GM11168 (cell line): Measurements from ENCODE around the gene DOCK4.

Experiments
- in situ Hi-C: fragments of 300-500 bp; cut with MboI; formaldehyde crosslinking; loops from one replicate; pipeline ENCODE4 v1.12.0; 2022; ENCODE audit warnings: low sequenced_read_pairs; ENCODE audit not compliant: unreplicated experiment

DOCK4 gene

DNA sequence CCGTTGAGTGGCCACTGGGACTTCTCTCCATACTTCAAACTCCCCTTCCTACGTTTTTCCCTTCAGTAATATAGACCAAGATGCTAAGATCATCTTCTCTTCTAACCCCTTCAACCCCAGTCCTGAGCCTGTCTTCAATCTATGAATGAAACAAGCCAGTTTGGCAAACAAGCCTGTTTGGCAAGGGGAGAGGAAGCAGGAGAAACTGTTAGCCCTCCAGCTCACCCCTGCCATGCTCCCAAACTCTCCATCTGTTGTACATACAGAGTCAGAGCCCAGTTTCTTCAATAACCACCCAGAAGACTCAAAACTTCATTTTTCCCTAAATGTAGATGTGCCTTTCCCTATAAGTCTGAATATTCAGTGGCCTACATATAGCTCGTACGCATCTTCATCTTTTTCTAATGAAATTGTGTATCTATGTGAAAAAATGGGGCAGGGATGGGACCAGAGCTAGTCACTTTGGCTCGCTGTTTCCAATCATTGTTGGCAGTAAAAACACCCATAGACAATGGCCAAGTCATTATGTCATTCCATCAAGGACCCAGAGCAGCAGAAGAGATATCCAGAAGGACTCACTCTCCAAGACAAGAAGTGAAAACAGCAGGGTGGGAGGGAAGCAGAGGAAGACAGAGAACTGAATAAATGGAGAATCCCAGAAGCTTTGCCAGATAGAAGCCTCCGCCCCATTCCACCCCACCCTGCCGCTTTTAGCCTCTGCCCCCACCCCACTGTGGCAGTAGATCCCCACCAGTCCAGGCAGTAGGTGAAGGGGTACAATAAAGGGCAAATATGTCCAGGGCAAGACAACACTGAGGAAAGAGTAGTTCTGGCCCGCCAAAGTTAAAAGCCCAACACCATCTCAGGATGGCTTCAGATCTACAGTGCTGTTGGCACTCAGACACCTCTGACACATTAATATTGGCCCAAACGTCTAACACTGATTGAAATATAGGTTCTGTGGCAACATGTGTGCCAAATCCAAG is 87.3 kb downstream of the DOCK4 start:
- in situ Hi-C loops = no loop called here

DNA sequence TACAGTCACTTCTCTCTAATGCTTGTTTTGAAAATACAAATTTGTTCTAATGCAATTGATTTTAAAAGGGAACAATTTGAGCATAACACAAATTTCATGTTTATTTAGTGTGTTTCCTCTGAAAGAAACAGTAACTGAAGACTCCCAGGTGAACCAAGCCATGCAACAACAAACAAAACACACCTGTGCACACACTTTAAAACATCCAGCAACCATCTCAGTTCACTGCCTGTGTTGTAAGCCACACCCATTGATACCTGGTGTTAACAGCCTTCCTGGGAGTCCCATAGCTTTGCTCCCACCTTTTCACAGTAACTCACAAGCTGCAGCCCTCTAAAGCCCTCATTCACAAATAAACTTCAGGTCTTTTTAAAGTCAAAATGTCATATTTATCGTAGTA is 89.3 kb downstream of the DOCK4 start:
- in situ Hi-C loops = no loop called here

DNA sequence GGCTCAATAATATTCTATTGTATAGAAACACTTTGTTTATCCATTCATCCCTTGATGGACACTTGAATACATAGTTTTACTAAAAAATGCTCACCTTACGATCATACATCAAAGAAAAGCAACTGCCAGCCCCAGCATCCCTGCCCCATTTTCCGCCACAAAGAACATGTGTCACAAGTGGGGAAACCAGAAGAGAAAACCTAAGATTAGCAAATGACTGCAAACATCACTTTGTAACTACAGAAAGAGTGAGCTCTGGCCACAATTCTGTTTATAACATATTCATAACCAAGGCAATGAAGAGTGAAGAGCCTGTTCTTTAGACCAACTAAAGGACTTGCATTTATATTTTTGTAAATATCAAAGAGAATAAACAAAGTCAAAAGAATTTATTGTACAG is 89.8 kb downstream of the DOCK4 start:
- in situ Hi-C loops = no loop called here

GRCh38 chr7:112115880-112116279 is 90.3 kb downstream of the DOCK4 start:
- in situ Hi-C loops = no loop called here

DNA sequence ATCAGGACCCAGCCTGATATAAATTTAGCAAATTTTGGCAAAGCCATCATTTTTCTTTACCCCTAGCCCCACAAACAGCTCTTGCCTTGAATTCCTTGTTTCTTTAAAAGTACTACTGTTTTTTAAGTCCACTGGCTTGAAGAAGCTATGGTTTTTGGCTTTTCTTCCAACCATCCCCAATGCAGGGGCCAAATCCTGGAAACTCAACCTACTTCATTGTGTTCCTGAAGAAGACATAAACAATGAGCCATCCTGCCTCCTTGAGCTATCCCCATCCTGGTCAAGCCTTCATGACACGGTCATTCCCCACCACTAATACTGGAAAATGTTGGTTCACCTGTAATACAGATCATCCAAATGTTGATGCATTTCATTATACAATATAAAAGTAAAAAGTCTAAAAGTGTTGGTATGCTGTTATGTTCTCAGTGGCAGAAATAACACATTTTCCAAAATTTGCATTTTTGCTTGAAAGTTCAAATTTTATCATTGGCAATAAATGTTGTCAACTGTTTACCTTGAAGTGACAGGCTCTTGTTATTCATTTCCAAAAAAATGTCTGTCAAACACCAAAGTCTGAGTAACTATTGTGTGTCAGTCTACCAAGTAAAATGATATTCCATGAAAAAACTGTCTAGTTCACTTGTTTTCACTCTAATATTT is 92.2 kb downstream of the DOCK4 start:
- in situ Hi-C loops = no loop called here

GRCh38 chr7:112112822-112113255 is 93.4 kb downstream of the DOCK4 start:
- in situ Hi-C loops = no loop called here

DNA sequence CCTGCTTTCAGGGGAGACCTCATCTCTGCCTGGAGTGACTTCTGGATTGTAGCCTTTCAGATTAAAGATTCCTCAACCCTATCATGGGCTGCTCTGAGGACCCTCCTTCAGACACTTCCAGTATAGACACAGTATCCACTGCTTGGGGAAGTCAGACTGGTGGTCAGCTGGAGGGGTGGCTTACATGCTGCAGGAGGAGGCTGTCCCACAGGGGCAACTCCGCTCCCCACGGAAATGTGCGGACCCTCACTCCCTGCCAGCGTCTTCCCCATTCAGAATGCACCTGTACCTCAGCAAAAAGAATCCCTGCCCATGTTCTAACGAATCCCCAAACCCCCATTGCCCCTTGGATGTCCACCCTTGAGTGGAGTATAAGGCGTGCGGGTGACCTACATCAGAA is 95.5 kb downstream of the DOCK4 start:
- in situ Hi-C loops = no loop called here

- in situ Hi-C loops = no loop called here
These were observed 96.0 kb downstream of the DOCK4 start for GRCh38 chr7:112110175-112110574.

- in situ Hi-C loops = no loop called here
These were observed 97.2 kb downstream of the DOCK4 start for GRCh38 chr7:112108981-112109380.

- in situ Hi-C loops = no loop called here
These were observed 100.3 kb downstream of the DOCK4 start for GRCh38 chr7:112105584-112106530.

- in situ Hi-C loops = no loop called here
These were observed 102.1 kb downstream of the DOCK4 start for GRCh38 chr7:112104120-112104519.

DNA sequence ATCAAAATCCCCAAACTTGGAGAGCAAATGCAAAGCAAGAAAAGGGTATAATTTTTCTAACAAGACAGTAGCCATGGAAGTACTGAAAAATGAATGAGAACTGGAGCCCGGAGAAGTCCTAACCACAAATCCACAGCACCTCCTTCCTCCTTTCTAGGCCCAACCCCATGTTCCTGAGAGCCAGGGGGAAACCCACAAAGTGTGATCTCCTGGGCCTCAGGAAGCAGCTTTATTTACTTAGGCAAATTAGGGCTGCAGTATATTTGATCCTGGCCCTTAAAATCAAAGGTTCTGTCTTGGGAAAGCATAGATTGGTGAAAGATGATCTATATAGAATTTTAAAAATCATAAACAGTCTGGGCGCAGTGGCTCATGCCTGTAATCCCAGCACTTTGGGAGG is 103.0 kb downstream of the DOCK4 start:
- in situ Hi-C loops = no loop called here

- in situ Hi-C loops = no loop called here
These were observed 104.9 kb downstream of the DOCK4 start for GRCh38 chr7:112101201-112101846.

- in situ Hi-C loops = no loop called here
These were observed 108.7 kb downstream of the DOCK4 start for GRCh38 chr7:112097524-112097923.

DNA sequence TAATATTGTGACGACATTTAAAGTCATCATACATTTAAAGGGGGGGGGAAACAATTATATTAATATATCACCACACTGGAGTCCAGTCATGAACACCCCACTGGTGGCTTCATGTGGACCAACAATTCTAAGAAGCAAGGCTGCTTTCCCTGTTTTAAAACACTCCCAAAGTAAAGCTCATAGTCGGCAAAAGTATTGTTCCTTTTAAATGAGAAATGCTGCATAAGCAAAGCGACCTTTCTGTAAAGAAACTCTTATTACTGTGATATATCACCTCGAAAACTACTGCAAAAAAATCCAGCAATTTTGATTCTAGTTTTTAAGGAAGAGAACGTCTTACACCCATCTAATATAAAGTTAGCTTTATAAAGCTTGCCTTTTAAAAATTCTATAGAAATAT is 112.8 kb downstream of the DOCK4 start:
- in situ Hi-C loops = no loop called here

DNA sequence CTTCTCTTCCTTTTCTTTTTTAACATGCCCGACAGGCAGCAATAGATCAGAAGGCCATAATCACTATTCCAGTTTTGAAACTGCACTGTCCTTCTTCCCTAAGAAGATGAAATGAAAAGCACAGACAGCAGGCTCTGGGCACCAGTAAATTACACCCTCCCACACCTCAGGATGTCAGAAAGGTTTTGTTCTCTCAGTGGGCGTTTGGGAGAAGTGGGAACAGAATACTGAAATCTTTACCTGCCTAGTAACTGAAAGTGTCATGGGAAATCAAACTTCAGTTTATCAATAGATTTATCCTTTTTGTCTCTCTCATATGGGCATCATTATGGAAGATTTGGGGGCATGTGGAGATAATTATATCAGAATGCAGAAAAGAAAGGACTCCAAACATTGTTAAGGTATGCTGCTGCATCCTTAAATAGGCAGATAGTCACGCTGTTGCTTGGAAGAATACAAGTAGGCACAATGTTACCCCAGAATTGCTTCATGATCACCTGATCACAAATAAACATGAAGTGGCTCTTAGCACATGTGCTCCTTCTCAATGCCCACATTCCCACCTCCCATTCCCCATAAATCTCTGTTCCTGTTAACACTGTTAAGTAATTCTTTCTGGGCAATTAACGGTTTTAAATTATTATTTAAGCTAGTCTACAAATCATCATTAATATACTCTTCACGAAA is 113.3 kb downstream of the DOCK4 start:
- in situ Hi-C loops = no loop called here

DNA sequence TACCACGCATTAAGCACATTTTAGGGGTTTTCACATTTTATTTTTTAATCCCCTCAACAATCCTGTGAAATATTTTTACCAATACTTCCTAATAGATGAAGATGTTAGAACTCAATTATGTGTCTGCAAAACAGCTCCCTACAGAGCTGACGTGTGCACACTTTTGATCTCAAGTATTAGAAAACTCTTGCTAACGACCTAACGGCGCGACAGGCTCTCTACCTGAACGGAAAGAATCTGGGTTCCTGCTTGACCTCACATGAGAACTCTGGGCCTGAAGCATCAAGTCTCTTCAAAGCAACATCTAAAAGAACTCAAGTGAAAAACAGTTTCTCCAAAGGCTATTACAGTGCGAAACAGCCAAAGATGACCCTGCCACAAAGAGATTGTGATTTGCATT is 113.9 kb downstream of the DOCK4 start:
- in situ Hi-C loops = no loop called here

- in situ Hi-C loops = no loop called here
These were observed 114.4 kb downstream of the DOCK4 start for GRCh38 chr7:112091768-112092167.

- in situ Hi-C loops = no loop called here
These were observed 116.6 kb downstream of the DOCK4 start for GRCh38 chr7:112089551-112089950.
